NCI-H526 treated with DMSO at 0.1 percent for 48 hours (cell line): Measurements from ENCODE around the gene QKI.
"Not testable (repeated sequence)": the region's sequence is repeated elsewhere in the genome, so short reads cannot be mapped to it uniquely, and the experiment has no call there.

Experiments
- DNase-seq: peaks from one replicate; lab custom pipeline; 2025; lab: John Stamatoyannopoulos, UW

The QKI gene

GRCh38 chr6:163579880-163580295 lies 165.4 kb downstream of the QKI start:
- no peak for DNase-seq

DNA sequence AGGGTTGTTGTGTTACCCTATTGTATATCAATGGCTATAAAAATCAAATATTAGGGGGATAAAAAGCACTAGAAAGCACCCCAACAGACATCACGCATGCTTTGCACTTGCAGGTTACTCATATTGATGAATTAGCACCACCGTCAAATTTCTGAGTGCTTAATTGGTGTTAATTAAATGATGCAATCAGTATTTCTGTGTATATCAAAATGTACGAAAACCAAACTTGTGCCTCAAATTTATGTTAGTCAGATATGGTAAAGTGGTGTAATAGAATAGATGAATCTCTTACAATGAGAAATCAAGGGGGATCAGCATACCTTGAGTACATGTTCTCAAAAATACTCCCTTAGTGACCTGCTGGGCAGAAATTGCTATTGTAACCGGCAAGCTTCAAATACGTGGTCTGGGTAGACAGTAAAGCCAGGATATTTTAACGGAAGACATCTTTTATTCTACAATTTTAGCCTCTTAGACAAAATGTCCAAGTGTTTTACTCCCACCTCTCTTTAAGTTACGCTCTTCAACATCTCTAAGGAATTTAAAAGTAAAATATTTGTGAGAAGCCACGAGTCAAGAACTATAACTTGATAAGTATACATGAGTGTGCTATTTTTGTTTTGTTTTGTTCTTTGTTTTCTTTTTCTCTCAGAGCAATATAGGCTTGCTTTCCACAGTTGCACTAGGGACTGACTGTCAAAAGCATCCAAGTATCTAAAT lies 166.0 kb downstream of the QKI start:
- no peak for DNase-seq

DNA sequence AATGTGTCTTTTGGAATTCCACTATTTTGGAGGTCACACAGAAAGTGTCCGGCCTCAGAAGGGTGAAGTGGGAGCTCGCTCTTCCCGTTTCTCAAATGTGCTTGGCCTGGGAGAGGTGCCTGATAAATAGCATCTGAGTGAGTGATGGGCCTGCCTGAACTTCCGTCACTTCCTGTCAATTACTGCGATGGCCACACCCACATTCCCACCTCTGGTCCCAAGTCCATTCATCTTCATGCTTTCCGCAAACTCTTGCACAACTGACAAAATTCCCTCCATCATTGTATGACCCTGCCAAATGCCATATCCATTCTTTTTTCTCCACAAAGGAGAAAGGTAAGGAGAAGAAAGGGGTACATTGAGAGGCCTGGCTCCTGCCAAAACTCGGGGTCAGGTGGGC lies 169.0 kb downstream of the QKI start:
- no peak for DNase-seq

DNA sequence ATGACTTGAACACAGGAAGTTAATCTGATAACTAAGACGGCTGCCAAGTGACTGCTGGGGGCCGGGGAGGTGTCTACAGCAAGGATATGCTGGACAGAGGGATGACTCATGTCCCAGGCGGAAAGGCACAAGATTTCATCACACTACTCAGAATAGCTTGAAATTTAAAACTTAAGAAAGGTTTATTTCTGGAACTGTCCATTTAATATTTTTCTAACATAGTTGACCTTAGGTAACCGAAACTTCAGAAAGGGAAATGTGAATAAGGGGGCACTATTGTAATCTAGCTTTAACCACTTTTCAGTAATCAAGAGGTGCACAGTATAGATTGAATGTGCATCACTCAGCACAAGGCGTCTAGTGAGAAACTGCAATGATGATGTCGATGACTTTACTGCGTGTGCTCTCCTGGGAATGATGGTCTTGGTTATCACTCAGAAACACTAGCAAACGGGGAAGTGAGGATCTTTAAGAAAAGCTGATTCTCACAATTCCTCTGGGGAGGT lies 171.5 kb downstream of the QKI start:
- DNase-seq, result no peak

DNA sequence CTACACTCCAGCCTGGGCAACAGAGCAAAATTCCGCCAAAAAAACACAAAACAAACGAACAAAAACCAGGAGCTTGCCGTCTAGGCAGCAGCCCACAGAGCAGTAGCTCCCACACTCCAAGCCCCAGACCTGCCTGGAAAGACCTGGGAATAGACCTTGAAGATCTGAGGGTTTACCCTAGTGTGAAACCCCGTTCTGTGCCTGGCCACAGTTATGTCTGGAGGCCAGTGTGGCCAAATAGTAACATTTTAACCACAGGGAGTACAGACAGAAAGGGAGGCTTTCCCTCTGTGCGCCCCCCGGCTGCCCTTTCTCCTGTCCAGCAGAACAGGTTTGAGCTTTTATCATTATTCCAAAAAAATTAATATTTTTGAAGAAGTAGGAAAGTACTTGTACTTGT lies 172.4 kb downstream of the QKI start:
- no peak for DNase-seq

- DNase-seq, result no peak
Observed at GRCh38 chr6:163588220-163588919, 173.9 kb downstream of the QKI start.

GRCh38 chr6:163589387-163589786 lies 174.9 kb downstream of the QKI start:
- DNase-seq, result no peak

DNA sequence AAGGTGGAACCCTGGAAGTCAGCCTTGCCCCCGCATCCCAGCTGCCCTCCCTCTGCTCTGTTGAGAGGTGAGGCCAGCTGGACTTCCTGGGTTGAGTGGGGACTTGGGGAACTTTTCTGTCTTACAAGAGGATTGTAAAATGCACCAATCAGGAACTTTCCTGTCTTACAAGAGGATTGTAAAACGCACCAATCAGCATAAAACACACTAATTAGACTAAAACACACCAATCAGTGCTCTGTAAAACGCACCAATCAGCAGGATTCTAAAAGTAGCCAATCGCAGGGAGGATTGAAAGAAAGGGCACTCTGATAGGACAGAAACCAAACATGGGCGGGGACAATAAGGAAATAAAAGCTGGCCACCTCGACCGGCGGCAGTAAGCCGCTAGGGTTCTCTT lies 175.6 kb downstream of the QKI start:
- not testable (repeated sequence) for DNase-seq

GRCh38 chr6:163592872-163593271 lies 178.4 kb downstream of the QKI start:
- no peak for DNase-seq

- DNase-seq, result no peak
Observed at GRCh38 chr6:163596174-163596573, 181.7 kb downstream of the QKI start.

- no peak for DNase-seq
Observed at GRCh38 chr6:163599136-163599535, 184.6 kb downstream of the QKI start.

GRCh38 chr6:163599684-163600083 lies 185.2 kb downstream of the QKI start:
- DNase-seq, result no peak

DNA sequence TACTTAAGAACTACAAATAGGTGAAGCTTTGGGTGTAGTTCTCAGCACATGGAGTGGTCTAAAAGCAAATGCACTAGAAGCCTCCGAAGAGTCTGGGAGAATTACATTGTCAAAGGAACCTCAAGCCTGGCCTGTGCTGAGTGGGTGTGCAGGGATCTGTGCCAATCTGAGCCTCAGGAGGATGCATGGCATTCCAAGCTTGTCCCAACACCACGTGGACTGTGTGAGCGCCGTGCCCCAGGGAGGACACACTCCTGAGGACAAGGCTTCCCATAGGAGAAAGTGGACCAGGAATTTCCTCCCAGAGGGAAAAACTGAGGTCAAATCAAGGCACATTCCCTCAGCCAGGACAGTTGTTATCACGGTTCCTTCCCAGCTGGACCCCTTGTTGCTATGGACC lies 185.8 kb downstream of the QKI start:
- DNase-seq, result no peak

GRCh38 chr6:163600781-163601180 lies 186.3 kb downstream of the QKI start:
- no peak for DNase-seq

- no peak for DNase-seq
Observed at GRCh38 chr6:163602851-163603250, 188.3 kb downstream of the QKI start.

- no peak for DNase-seq
Observed at GRCh38 chr6:163603395-163603794, 188.9 kb downstream of the QKI start.

GRCh38 chr6:163605385-163606097 lies 191.0 kb downstream of the QKI start:
- no peak for DNase-seq

- no peak for DNase-seq
Observed at GRCh38 chr6:163607792-163608191, 193.3 kb downstream of the QKI start.

GRCh38 chr6:163608204-163608644 lies 193.7 kb downstream of the QKI start:
- no peak for DNase-seq

DNA sequence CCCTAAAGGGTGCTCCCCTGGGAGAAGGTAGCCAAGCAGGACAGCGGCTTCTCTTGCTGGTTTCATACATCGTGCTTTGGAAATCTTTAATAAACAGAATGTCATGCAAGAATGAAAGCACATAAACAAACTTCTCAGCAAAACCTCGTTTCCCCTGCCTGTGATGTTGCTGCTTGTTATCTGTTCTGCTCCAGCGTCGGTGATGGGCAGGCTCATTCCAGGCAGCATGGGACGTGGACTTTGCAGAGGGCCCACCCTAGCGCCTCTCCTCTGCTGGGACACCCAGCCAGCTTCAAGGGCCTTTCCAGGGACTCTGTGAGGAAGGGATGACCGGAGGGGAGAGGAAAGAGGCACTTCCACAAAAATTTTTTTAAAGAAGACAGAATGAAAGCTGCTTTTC lies 197.7 kb downstream of the QKI start:
- DNase-seq, result no peak

DNA sequence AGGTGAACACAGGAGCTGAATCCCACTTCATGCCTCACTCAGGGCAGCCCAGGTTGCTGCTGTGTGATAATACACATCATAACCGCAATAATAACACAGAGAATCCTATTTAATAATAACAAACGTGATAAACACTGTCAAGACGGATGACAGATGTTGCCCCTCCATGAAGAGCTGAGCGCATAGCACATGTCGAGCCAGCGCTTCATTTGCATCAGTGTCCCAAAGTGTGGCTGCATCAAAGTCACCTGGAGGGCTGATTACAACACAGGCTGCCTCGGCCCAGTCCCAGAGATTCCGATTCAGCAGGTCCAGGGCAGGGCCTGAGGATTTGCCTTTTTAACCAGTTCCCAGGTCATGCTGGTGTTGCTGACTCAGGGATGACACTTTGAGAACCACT lies 198.5 kb downstream of the QKI start:
- no peak for DNase-seq

DNA sequence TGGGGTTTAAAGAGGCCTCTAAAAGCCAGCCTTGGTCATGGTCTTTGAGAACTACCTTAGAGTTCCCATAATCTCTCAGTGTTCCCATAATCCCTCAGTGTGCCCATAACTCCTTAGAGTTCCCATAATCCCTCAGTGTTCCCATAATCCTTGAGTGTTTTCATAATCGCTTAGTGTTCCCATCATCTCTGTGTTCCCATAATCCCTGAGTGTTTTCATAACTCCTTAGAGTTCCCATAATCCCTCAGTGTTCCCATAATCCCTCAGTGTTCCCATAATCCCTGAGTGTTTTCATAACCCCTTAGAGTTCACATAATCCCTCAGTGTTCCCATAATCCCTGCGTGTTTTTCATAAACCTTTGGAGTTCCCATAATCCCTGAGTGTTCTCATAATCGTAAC lies 199.2 kb downstream of the QKI start:
- no peak for DNase-seq

GRCh38 chr6:163616452-163616851 lies 201.9 kb downstream of the QKI start:
- no peak for DNase-seq
